Left ventricle myocardium inferior (tissue), 1 donor: Measurements from ENCODE around the gene RIT2. TPM values are rescaled to one million over a fixed set of nuclear protein-coding genes. Genes with fewer than 3 reads are reported as not detected.

Experiments
- DNase-seq: peaks from one replicate; pipeline ENCODE4 v3.0.0-alpha.2; 2020
- H3K27ac ChIP-seq: fragments of 200-600 bp; replicated peaks from 2 replicates; pipeline ENCODE4 v1.8.0; 2021
- H3K27me3 ChIP-seq: fragments of 200-600 bp; 2 replicates; pipeline ENCODE4 v1.8.0; 2021; ENCODE audit warnings: low read depth
- H3K36me3 ChIP-seq: fragments of 200-600 bp; 2 replicates; pipeline ENCODE4 v1.8.0; 2021
- H3K4me1 ChIP-seq: fragments of 200-600 bp; 2 replicates; pipeline ENCODE4 v1.8.0; 2021
- H3K4me3 ChIP-seq: fragments of 200-600 bp; 2 replicates; pipeline ENCODE4 v1.8.0; 2021; ENCODE audit warnings: mild to moderate bottlenecking, moderate library complexity
- H3K9me3 ChIP-seq: fragments of 200-600 bp; replicated peaks from 2 replicates; pipeline ENCODE4 v1.8.0; 2021
- CTCF ChIP-seq: fragments of 200-600 bp; IDR thresholded peaks from 2 replicates; pipeline ENCODE4 v1.8.0; 2021; ENCODE audit warnings: antibody characterized with exemption, mild to moderate bottlenecking, borderline replicate concordance
- intact Hi-C: fragments of 100-400 bp; cut with micrococcal nuclease; formaldehyde crosslinking; loops from one replicate; pipeline ENCODE4 v1.11.0; 2022
- total RNA-seq: library from RNA; stranded (reverse); fragmentation: NEBNext Ultra II Directional; extraction: Animal tissue kit (Norgen Biotek cat#: 25700); gene quantifications from one replicate; pipeline ENCODE4 v1.2.1, GENCODE V29; 2021
- donor health status: DM: no; HTN: yes; CAD: no; lungs with severe emphysema.

RIT2 gene
- total RNA-seq, 1 donor from 2014 or later = not detected

- intact Hi-C loops = no loop called here
Measured at GRCh38 chr18:42752916-42753315, 362.6 kb downstream of the RIT2 start.

GRCh38 chr18:42746794-42747193 lies 368.7 kb downstream of the RIT2 start:
- Histone ChIP-seq H3K27ac (no peak overlapping the region), H3K4me1 (no peaks in the 10 kb centered on the region), H3K27me3 (no peaks in the 10 kb centered on the region), H3K9me3 (no peaks in the 10 kb centered on the region), H3K4me3 (no peak overlapping the region), H3K36me3 (no peaks in the 10 kb centered on the region)
- no peak for TF ChIP-seq CTCF
- DNase-seq = no peak
- intact Hi-C loops = no loop called here

More at GRCh38 chr18:42752916-42753315, 362.6 kb downstream of the RIT2 start:
- no peak for DNase-seq
- no peak for TF ChIP-seq CTCF
- Histone ChIP-seq H3K4me1 (no peaks in the 10 kb centered on the region), H3K36me3 (no peaks in the 10 kb centered on the region), H3K27ac (no peak overlapping the region), H3K27me3 (no peaks in the 10 kb centered on the region), H3K9me3 (no peaks in the 10 kb centered on the region), H3K4me3 (no peak overlapping the region)

GRCh38 chr18:42745931-42746330 lies 369.6 kb downstream of the RIT2 start:
- Histone ChIP-seq H3K36me3 (no peaks in the 10 kb centered on the region), H3K4me1 (no peaks in the 10 kb centered on the region), H3K9me3 (no peaks in the 10 kb centered on the region), H3K4me3 (no peak overlapping the region), H3K27ac (no peak overlapping the region), H3K27me3 (no peaks in the 10 kb centered on the region)
- no peak for TF ChIP-seq CTCF
- intact Hi-C loops = no loop called here
- no peak for DNase-seq

- intact Hi-C loops = no loop called here
- no peak for TF ChIP-seq CTCF
- Histone ChIP-seq H3K36me3 (no peaks in the 10 kb centered on the region), H3K4me1 (no peaks in the 10 kb centered on the region), H3K9me3 (no peaks in the 10 kb centered on the region), H3K4me3 (no peak overlapping the region), H3K27ac (no peak overlapping the region), H3K27me3 (no peaks in the 10 kb centered on the region)
- DNase-seq = no peak
Measured at GRCh38 chr18:42745171-42745570, 370.3 kb downstream of the RIT2 start.

GRCh38 chr18:42743373-42744138 lies 371.9 kb downstream of the RIT2 start:
- Histone ChIP-seq H3K27ac (no peak overlapping the region), H3K4me3 (no peak overlapping the region), H3K4me1 (no peaks in the 10 kb centered on the region), H3K36me3 (no peaks in the 10 kb centered on the region), H3K9me3 (no peaks in the 10 kb centered on the region), H3K27me3 (no peaks in the 10 kb centered on the region)
- no peak for TF ChIP-seq CTCF
- DNase-seq = no peak
- intact Hi-C loops = no loop called here
